K562 (cell line): ENCODE measurements around the gene TUBB8B. TPM values are rescaled to one million over a fixed set of nuclear protein-coding genes. Genes with fewer than 3 reads are reported as not detected.
A peak's percentile ranks its signal among the peaks of the same experiment; 100 is the strongest.
"Not testable (repeated sequence)": the region's sequence is repeated elsewhere in the genome, so short reads cannot be mapped to it uniquely, and the experiment has no call there.

Experiments
- ATAC-seq: fragments of 200-7000 bp; cut with Tn5 transposase; 3 replicates; pipeline ENCODE4 v1.9.1; 2020; ENCODE audit warnings: moderate library complexity
- BruUV-seq: library from RNA; stranded (reverse); fragments of 400-500 nt; replicated peaks from 2 replicates; lab custom pipeline; 2021; lab: Mats Ljungman, UMichigan
- CTCF ChIA-PET: fragments of 300-600 bp; formaldehyde crosslinking; extraction: SDS; loops from one replicate; lab custom pipeline; 2021; ENCODE audit warnings: low intra/inter-chr PET ratio; lab: Yijun Ruan, JAX
- POLR2A ChIA-PET: fragments of 300-600, 350-650 bp; sonication (Branson Sonifier 250); formaldehyde crosslinking; extraction: SDS; loops from one replicate; lab custom pipeline; 2021; ENCODE audit warnings: antibody characterized with exemption, inconsistent platforms; lab: Yijun Ruan, JAX
- DNase-seq, 4 experiments: peaks; one replicate each; pipeline versions ENCODE4 v3.0.0 to v3.0.0-alpha.2; 2011 to 2018; ENCODE audit warnings: low spot score in 3 of 4, mixed read lengths in 3 of 4; ENCODE audit errors: extremely low read depth in 1 of 4
- FAIRE-seq: peaks from 2 replicates; lab custom pipeline; 2011; peaks lifted over from hg19 to GRCh38; lab: Jason Lieb, UNC
- H2AFZ ChIP-seq: 2 replicates; pipeline ENCODE4 v1.6.0; 2011; ENCODE audit warnings: low read depth, low read length, control low read depth, inconsistent platforms
- H3K27ac ChIP-seq: fragments of 200-600 bp; 3 replicates; pipeline ENCODE4 v1.8.0; 2011; ENCODE audit warnings: low read depth, mild to moderate bottlenecking, control low read depth, inconsistent platforms, low read length, moderate library complexity, mixed read lengths; ENCODE audit errors: extremely low read depth
- H3K27me3 ChIP-seq, 2 experiments: fragments of 300-600 bp in 1 of 2; 2 replicates in 1 of 2; 3 replicates in 1 of 2; pipeline versions ENCODE4 v1.6.0 to v1.8.0; 2011; ENCODE audit warnings: inconsistent platforms in 2 of 2, low read length in 2 of 2, mild to moderate bottlenecking in 1 of 2, mixed read lengths in 1 of 2, moderate library complexity in 1 of 2; ENCODE audit not compliant: control insufficient read depth in 2 of 2, insufficient read depth in 2 of 2
- H3K36me3 ChIP-seq: fragments of 300-600 bp; 3 replicates; pipeline ENCODE4 v1.8.0; 2011; ENCODE audit warnings: mild to moderate bottlenecking, low read length, inconsistent platforms; ENCODE audit not compliant: control insufficient read depth, insufficient read depth
- H3K4me1 ChIP-seq, 2 experiments: fragments of 200-600 bp in 1 of 2; replicated peaks in 1 of 2; 2 replicates in 1 of 2; 3 replicates in 1 of 2; pipeline versions ENCODE4 v1.5.1 to v1.8.0; 2011; ENCODE audit warnings: inconsistent platforms in 2 of 2, low read length in 2 of 2, mild to moderate bottlenecking in 1 of 2, mixed read lengths in 1 of 2, moderate library complexity in 1 of 2; ENCODE audit not compliant: control insufficient read depth in 2 of 2, insufficient read depth in 2 of 2
- H3K4me2 ChIP-seq: 2 replicates; pipeline ENCODE4 v1.6.1; 2011; ENCODE audit warnings: low read length, control low read depth, inconsistent platforms, mixed read lengths; ENCODE audit not compliant: insufficient read depth
- H3K4me3 ChIP-seq: fragments of 200-600 bp; sonication (generic), shearing (Covaris generic); 2 replicates; pipeline ENCODE4 v1.5.1; 2016; ENCODE audit warnings: control low read depth, inconsistent platforms
- H3K79me2 ChIP-seq: fragments of 200-600 bp; 3 replicates; pipeline ENCODE4 v1.8.0; 2011; ENCODE audit warnings: low read length, inconsistent platforms; ENCODE audit not compliant: control insufficient read depth, insufficient read depth
- H3K9ac ChIP-seq, 2 experiments: 2 replicates each; pipeline versions ENCODE4 v1.6.0 to v1.6.1; 2011; ENCODE audit warnings: low read depth in 2 of 2, low read length in 2 of 2, control low read depth in 1 of 2, inconsistent platforms in 1 of 2, mild to moderate bottlenecking in 1 of 2, mixed read lengths in 1 of 2; ENCODE audit not compliant: insufficient read depth in 1 of 2
- H3K9me1 ChIP-seq: one replicate; pipeline ENCODE4 v1.6.0; 2011; ENCODE audit warnings: inconsistent platforms, mild to moderate bottlenecking, low read length, moderate library complexity; ENCODE audit not compliant: control insufficient read depth, insufficient read depth
- H3K9me3 ChIP-seq: replicated peaks from 2 replicates; pipeline ENCODE4 v1.5.1; 2011; ENCODE audit warnings: low read depth, low read length, inconsistent platforms; ENCODE audit not compliant: control insufficient read depth, insufficient read depth
- H4K20me1 ChIP-seq: replicated peaks from 2 replicates; pipeline ENCODE4 v1.6.1; 2011; ENCODE audit warnings: low read length, inconsistent platforms, mixed read lengths; ENCODE audit not compliant: control insufficient read depth, insufficient read depth
- CTCF ChIP-seq, 3 experiments: IDR thresholded peaks in 2 of 3; conservative IDR thresholded peaks in 1 of 3; 2 replicates each; pipeline ENCODE4 v1.5.1; 2011 to 2012; ENCODE audit warnings: low read length in 3 of 3, mild to moderate bottlenecking in 3 of 3, control low read depth in 2 of 3, improper control_type of control experiment in 1 of 3, inconsistent platforms in 1 of 3, low read depth in 1 of 3, mixed read lengths in 1 of 3, moderate library complexity in 1 of 3; ENCODE audit not compliant: insufficient read depth in 2 of 3
- ZBTB33 ChIP-seq: sonication (generic); formaldehyde crosslinking; IDR thresholded peaks from 2 replicates; pipeline ENCODE4 v1.8.1; 2023; ENCODE audit warnings: mild to moderate bottlenecking, missing genetic modification reagents
- WGBS: fragments of 100-300 bp; shearing (Covaris generic); methylation state at CpG from one replicate; pipeline ENCODE4 v1.1.6; 2016; ENCODE audit warnings: low coverage, mixed read lengths; ENCODE audit not compliant: insufficient coverage; ENCODE audit errors: missing lambda C conversion rate; 5-methylcytosine and 5-hydroxymethylcytosine counted together
- in situ Hi-C: fragments of 300-500 bp; cut with MboI; formaldehyde crosslinking; loops from 4 replicates; pipeline ENCODE4 v1.15.0; 2018; ENCODE audit warnings: inconsistent platforms, mixed read lengths
- intact Hi-C: fragments of 100-400 bp; cut with micrococcal nuclease; formaldehyde crosslinking; loops from 2 replicates; pipeline ENCODE4 v1.14.2; 2022
- polyA plus RNA-seq, 8 experiments: library from polyadenylated mRNA; depleted of rRNA in 4 of 8; stranded (reverse) in 5 of 8; unstranded in 3 of 8; fragments of >200 nt; fragmentation: Nextera tagmentation in 2 of 8; fragmentation: Illumina TruSeq in 1 of 8; extraction: Ambion mirVana in 2 of 8; extraction: Trizol in 1 of 8; gene quantifications; 2 replicates each; pipeline versions ENCODE4 v1.2.1 to v1.2.3, GENCODE V29; 2011 to 2014; ENCODE audit warnings: inconsistent platforms in 1 of 8, missing spikeins in 1 of 8
- total RNA-seq, 7 experiments: library from RNA; depleted of rRNA in 6 of 7; stranded (reverse); fragments of >200 nt in 6 of 7; fragmentation: Illumina TruSeq in 2 of 7; extraction: Trizol in 2 of 7; gene quantifications; 2 replicates each; pipeline versions ENCODE4 v1.2.1 to v1.2.3, GENCODE V29; 2011 to 2021; ENCODE audit warnings: low replicate concordance in 1 of 7

TUBB8B gene
- total and polyA plus RNA-seq, 9 of the 15 experiments (the other 6 are each of a cell fraction or from before 2014, with no cell fraction given): 0.08 TPM; not detected in 8

- H3K9ac ChIP-seq, intact Hi-C loops, H3K4me1 ChIP-seq, H3K4me3 ChIP-seq, in situ Hi-C loops, H3K27me3 ChIP-seq, H3K9me1 ChIP-seq, H3K36me3 ChIP-seq, H3K9me3 ChIP-seq, H4K20me1 ChIP-seq, H3K27ac ChIP-seq, POLR2A ChIA-PET, CTCF ChIA-PET, H3K79me2 ChIP-seq, BruUV-seq, DNase-seq, ATAC-seq, H3K4me2 ChIP-seq, H2AFZ ChIP-seq, FAIRE-seq: not testable (repeated sequence)
- peak; percentile 91 for TF ChIP-seq ZBTB33 (CRISPR knock-in tag)
- TF ChIP-seq CTCF (IDR thresholded peaks at IDR 0.05 in 2 of 3, conservative IDR thresholded peaks at IDR 0.05 in 1 of 3; ENCODE audit: insufficient read depth in 2 of 3, low read depth in 1 of 3, low read length in 3 of 3): peak in 2 of 3 experiments; percentile 7 to 43; a peak in 2 of 6 replicates
- WGBS: 55% methylated on average over 4 of the region's 31 CpGs
Observed at GRCh38 chr18:97252-97914, 48.0 kb upstream of the TUBB8B start.

- H3K36me3 ChIP-seq, H3K4me2 ChIP-seq, CTCF ChIA-PET, in situ Hi-C loops, H3K27ac ChIP-seq, DNase-seq, H3K79me2 ChIP-seq, H3K9me1 ChIP-seq, FAIRE-seq, H4K20me1 ChIP-seq, H3K9me3 ChIP-seq, H3K27me3 ChIP-seq, H3K9ac ChIP-seq, H2AFZ ChIP-seq, H3K4me1 ChIP-seq, H3K4me3 ChIP-seq, ATAC-seq, BruUV-seq, intact Hi-C loops, POLR2A ChIA-PET: not testable (repeated sequence)
- WGBS: no CpG with 5 or more reads among the region's 20 CpGs
Observed at GRCh38 chr18:96767-97131, 47.3 kb upstream of the TUBB8B start.
